Adrenal gland (tissue), 12 donors: ENCODE results near the gene ABL2. TPM values are rescaled to one million over a fixed set of nuclear protein-coding genes. Genes with fewer than 3 reads are reported as not detected.
"Not testable (repeated sequence)": the region's sequence is repeated elsewhere in the genome, so short reads cannot be mapped to it uniquely, and the experiment has no call there.

Source experiments
- DNase-seq, 7 donors: peaks; one replicate each; pipeline ENCODE4 v3.0.0-alpha.2; 2019 to 2020
- H3K27ac ChIP-seq, 5 donors: fragments of 200-600 bp; sonication (generic) in 4 of 5; 1 replicate in 3 of 5; 2 replicates in 2 of 5; pipeline versions ENCODE4 v1.5.1 to v1.8.0; 2016 to 2020; ENCODE audit warnings: mild to moderate bottlenecking in 1 of 5
- H3K27me3 ChIP-seq: fragments of 200-600 bp; 2 replicates; pipeline ENCODE4 v1.8.0; 2021
- H3K36me3 ChIP-seq, 2 donors: fragments of 200-600 bp; replicated peaks in 1 of 2; 1 replicate in 1 of 2; 2 replicates in 1 of 2; pipeline versions ENCODE4 v1.5.1 to v1.8.0; 2018 to 2022
- H3K4me1 ChIP-seq, 2 donors: fragments of 200-600 bp; replicated peaks in 1 of 2; 1 replicate in 1 of 2; 2 replicates in 1 of 2; pipeline versions ENCODE4 v1.5.1 to v1.8.0; 2018 to 2021
- H3K4me3 ChIP-seq, 4 donors: fragments of 200-600 bp; sonication (generic) in 3 of 4; one replicate each; pipeline ENCODE4 v1.5.1; 2016 to 2018
- H3K9me3 ChIP-seq, 3 donors: fragments of 200-600 bp; sonication (generic) in 1 of 3; replicated peaks in 1 of 3; 1 replicate in 2 of 3; 2 replicates in 1 of 3; pipeline versions ENCODE4 v1.5.1 to v1.8.0; 2016 to 2021
- CTCF ChIP-seq, 6 experiments: fragments of 450-650 bp in 4 of 6; fragments of 200-600 bp in 2 of 6; sonication (generic) in 1 of 6; IDR thresholded peaks; 1 replicate in 5 of 6; 2 replicates in 1 of 6; pipeline versions ENCODE4 v1.5.1 to v1.8.0; 2016 to 2021; ENCODE audit warnings: antibody characterized with exemption in 6 of 6, mild to moderate bottlenecking in 2 of 6, moderate library complexity in 1 of 6
- POLR2A ChIP-seq, 2 donors: fragments of 450-650 bp; IDR thresholded peaks; one replicate each; pipeline ENCODE4 v1.6.1; 2017; ENCODE audit warnings: antibody characterized with exemption in 2 of 2, mild to moderate bottlenecking in 2 of 2, moderate library complexity in 1 of 2
- WGBS, 4 donors: extraction: QIAGEN DNeasy Blood & Tissue Kit in 2 of 4; methylation state at CpG; one replicate each; pipeline versions ENCODE4 v1.1.5 to v1.1.7; 2013 to 2017; 5-methylcytosine and 5-hydroxymethylcytosine counted together
- intact Hi-C, 2 donors: fragments of 100-400 bp; cut with DNase I; formaldehyde crosslinking; loops; one replicate each; pipeline versions ENCODE4 v1.14.1 to v1.15.0; 2022 to 2023
- polyA plus RNA-seq, 3 donors: library from polyadenylated mRNA; stranded (reverse); fragments of 200-250 nt in 2 of 3; fragments of 350-450 nt in 1 of 3; fragmentation: Illumina TruSeq in 1 of 3; extraction: RNeasy Lipid Tissue Mini Kit (QIAGEN cat#74804) in 1 of 3; gene quantifications; one replicate each; pipeline ENCODE4 v1.2.3, GENCODE V29; 2013 to 2014
- total RNA-seq, 9 donors: library from RNA; depleted of rRNA in 4 of 9; stranded (reverse); fragments of >200 nt in 4 of 9; fragments of 120-200 nt in 1 of 9; fragmentation: NEBNext Ultra II Directional in 1 of 9; extraction: Animal tissue kit (Norgen Biotek cat#: 25700) in 1 of 9; gene quantifications; one replicate each; pipeline versions ENCODE4 v1.1.0 to v1.2.4, GENCODE V29; 2013 to 2023
- donor health status: healthy with polysubstance abuse.
- donor health status: Bipolar disorder and iron deficiency.
- donor health status: DM: yes; HTN: yes; CAD: no.
- donor health status: DM: no; HTN: no; CAD: no.
- donor health status: DM: no; HTN: no; CAD: no.
- donor health status: DM: yes; HTN: yes; CAD: no.

Gene ABL2
- total and polyA plus RNA-seq, 12 donors = 2.9 to 21.0 (median 10.0) TPM

- Histone ChIP-seq H3K27me3 (no peaks in the 10 kb centered on the region), H3K36me3 (no peaks in the 10 kb centered on the region), H3K9me3 (no peaks in the 10 kb centered on the region), H3K4me1 (peaks cover 5 to 31% of the 10 kb centered on the region in 2 donors), H3K4me3 (no peak overlapping the region), H3K27ac (no peak overlapping the region)
- no peak for DNase-seq
- TF ChIP-seq POLR2A (IDR thresholded peaks at IDR 0.05) (no peak), CTCF (IDR thresholded peaks at IDR 0.05) (no peak)
- intact Hi-C loops = no loop called here
- 83 to 95% (median 91%) methylated on average over 4 of the region's 4 CpGs for WGBS, 4 donors
Measured at GRCh38 chr1:179178183-179178582, 51.3 kb downstream of the ABL2 start.

- Histone ChIP-seq H3K4me3 (no peak overlapping the region), H3K27ac (no peak overlapping the region), H3K27me3 (no peaks in the 10 kb centered on the region), H3K4me1 (peaks cover 5 to 31% of the 10 kb centered on the region in 2 donors), H3K36me3 (no peaks in the 10 kb centered on the region), H3K9me3 (no peaks in the 10 kb centered on the region)
- intact Hi-C loops = no loop called here
- no peak for DNase-seq
- 91 to 97% (median 92%) methylated on average over 2 of the region's 2 CpGs for WGBS, 4 donors
- TF ChIP-seq CTCF (IDR thresholded peaks at IDR 0.05) (no peak), POLR2A (IDR thresholded peaks at IDR 0.05) (no peak)
Measured at GRCh38 chr1:179177615-179178014, 51.9 kb downstream of the ABL2 start.

- Histone ChIP-seq H3K27ac (no peak overlapping the region), H3K9me3 (no peaks in the 10 kb centered on the region), H3K36me3 (no peaks in the 10 kb centered on the region), H3K27me3 (no peaks in the 10 kb centered on the region), H3K4me1 (peaks cover 5 to 31% of the 10 kb centered on the region in 2 donors), H3K4me3 (no peak overlapping the region)
- TF ChIP-seq POLR2A (IDR thresholded peaks at IDR 0.05) (no peak), CTCF (IDR thresholded peaks at IDR 0.05) (no peak)
- DNase-seq = peak in 2 of 7 donors; percentile 29 to 31
- 35 to 44% (median 39%) methylated on average over 2 of the region's 2 CpGs for WGBS, 4 donors
- intact Hi-C loops = no loop called here
Measured at GRCh38 chr1:179177182-179177581, 52.3 kb downstream of the ABL2 start.

- Histone ChIP-seq H3K36me3 (no peaks in the 10 kb centered on the region), H3K4me1 (peaks cover 7 to 27% of the 10 kb centered on the region in 2 donors), H3K4me3 (no peak overlapping the region), H3K27me3 (no peaks in the 10 kb centered on the region), H3K9me3 (no peaks in the 10 kb centered on the region), H3K27ac (peak overlapping the region in 3 of 5 donors; percentile 7 to 72 (median 41))
- 52 to 66% (median 59%) methylated on average over 2 of the region's 2 CpGs for WGBS, 4 donors
- intact Hi-C loops = no loop called here
- DNase-seq = peak in 2 of 7 donors; percentile 31 to 34
- TF ChIP-seq CTCF (IDR thresholded peaks at IDR 0.05) (no peak), POLR2A (IDR thresholded peaks at IDR 0.05) (no peak)
Measured at GRCh38 chr1:179175011-179175841, 54.3 kb downstream of the ABL2 start.

GRCh38 chr1:179170468-179170770 lies 59.1 kb downstream of the ABL2 start:
- WGBS, 4 donors = 95 to 98% (median 97%) methylated on average over 10 of the region's 10 CpGs
- H3K36me3 ChIP-seq, H3K27ac ChIP-seq, DNase-seq, intact Hi-C loops, H3K9me3 ChIP-seq, H3K4me3 ChIP-seq, H3K27me3 ChIP-seq: not testable (repeated sequence)
- H3K4me1 ChIP-seq = peaks cover 11 to 12% of the 10 kb centered on the region in 2 donors
